Spleen (tissue), 11 donors: ENCODE results near the gene CAMTA1. TPM values are rescaled to one million over a fixed set of nuclear protein-coding genes. Genes with fewer than 3 reads are reported as not detected.

Experiments used
- DNase-seq: peaks from one replicate; pipeline ENCODE4 v3.0.0-alpha.2; 2020
- H3K27ac ChIP-seq, 8 donors: fragments of 200-600 bp; sonication (generic) in 7 of 8; 1 replicate in 4 of 8; 2 replicates in 4 of 8; pipeline versions ENCODE4 v1.5.0 to v1.8.0; 2016 to 2021; ENCODE audit warnings: inconsistent platforms in 4 of 8, mild to moderate bottlenecking in 4 of 8, moderate library complexity in 1 of 8
- H3K27me3 ChIP-seq, 7 donors: fragments of 200-600 bp; sonication (generic) in 6 of 7; replicated peaks in 1 of 7; 1 replicate in 4 of 7; 2 replicates in 3 of 7; pipeline versions ENCODE4 v1.5.0 to v1.8.0; 2016 to 2021; ENCODE audit warnings: inconsistent platforms in 3 of 7, mild to moderate bottlenecking in 1 of 7
- H3K36me3 ChIP-seq, 6 donors: fragments of 200-600 bp; sonication (generic) in 5 of 6; 1 replicate in 4 of 6; 2 replicates in 2 of 6; pipeline versions ENCODE4 v1.5.0 to v1.8.0; 2016 to 2021; ENCODE audit warnings: inconsistent platforms in 2 of 6
- H3K4me1 ChIP-seq, 6 donors: fragments of 200-600 bp; sonication (generic) in 5 of 6; 1 replicate in 3 of 6; 2 replicates in 3 of 6; pipeline versions ENCODE4 v1.5.0 to v1.8.0; 2016 to 2021; ENCODE audit warnings: inconsistent platforms in 3 of 6
- H3K4me3 ChIP-seq, 8 donors: fragments of 200-600 bp; sonication (generic) in 7 of 8; 1 replicate in 4 of 8; 2 replicates in 4 of 8; pipeline versions ENCODE4 v1.5.0 to v1.8.0; 2016 to 2021; ENCODE audit warnings: inconsistent platforms in 4 of 8, mild to moderate bottlenecking in 4 of 8, moderate library complexity in 2 of 8
- H3K9me3 ChIP-seq, 8 donors: fragments of 200-600 bp; sonication (generic) in 7 of 8; 1 replicate in 4 of 8; 2 replicates in 4 of 8; pipeline versions ENCODE4 v1.5.0 to v1.8.0; 2016 to 2021; ENCODE audit warnings: inconsistent platforms in 4 of 8
- CTCF ChIP-seq, 11 experiments: fragments of 200-600 bp in 7 of 11; fragments of 450-650 bp in 4 of 11; sonication (generic) in 4 of 11; IDR thresholded peaks in 8 of 11; conservative IDR thresholded peaks in 3 of 11; 1 replicate in 7 of 11; 2 replicates in 4 of 11; pipeline versions ENCODE4 v1.4.0 to v1.8.0; 2016 to 2021; ENCODE audit warnings: antibody characterized with exemption in 11 of 11, inconsistent platforms in 4 of 11, mild to moderate bottlenecking in 1 of 11
- POLR2A ChIP-seq, 3 donors: fragments of 450-650 bp; IDR thresholded peaks; one replicate each; pipeline ENCODE4 v1.5.1; 2017; ENCODE audit warnings: antibody characterized with exemption in 3 of 3, mild to moderate bottlenecking in 1 of 3
- POLR2AphosphoS5 ChIP-seq, 3 donors: sonication (generic); formaldehyde crosslinking; IDR thresholded peaks; one replicate each; pipeline ENCODE4 v1.5.1; 2017; ENCODE audit warnings: antibody characterized with exemption in 3 of 3
- WGBS, 5 donors: extraction: QIAGEN DNeasy Blood & Tissue Kit in 3 of 5; methylation state at CpG; one replicate each; pipeline versions ENCODE4 v1.1.5 to v1.1.7; 2013 to 2018; 5-methylcytosine and 5-hydroxymethylcytosine counted together
- intact Hi-C: fragments of 100-400 bp; cut with DNase I; formaldehyde crosslinking; loops from one replicate; pipeline ENCODE4 v1.15.0; 2023; ENCODE audit warnings: low total_unique reads
- polyA plus RNA-seq, 3 donors: library from polyadenylated mRNA; stranded (reverse); fragments of 200-250 nt; gene quantifications; one replicate each; pipeline ENCODE4 v1.2.1, GENCODE V29; 2013
- total RNA-seq, 7 donors: library from RNA; depleted of rRNA in 3 of 7; stranded (reverse); fragments of >200 nt in 3 of 7; fragmentation: NEBNext Ultra II Directional in 4 of 7; extraction: Animal tissue kit (Norgen Biotek cat#: 25700) in 4 of 7; gene quantifications; one replicate each; pipeline versions ENCODE4 v1.1.0 to v1.2.1, GENCODE V29; 2016 to 2021
- donor health status: healthy with polysubstance abuse.
- donor health status: DM: no; HTN: no; CAD: no; lungs with moderate emphysema.
- donor health status: DM: no; HTN: no; CAD: no.
- donor health status: Bipolar disorder and iron deficiency.
- donor health status: healthy.
- donor health status: DM: no; HTN: no; CAD: no.
- donor health status: DM: yes; HTN: yes; CAD: no.

CAMTA1 gene
- total and polyA plus RNA-seq, 10 donors: 53.0 to 106 (median 77.3) TPM

DNA sequence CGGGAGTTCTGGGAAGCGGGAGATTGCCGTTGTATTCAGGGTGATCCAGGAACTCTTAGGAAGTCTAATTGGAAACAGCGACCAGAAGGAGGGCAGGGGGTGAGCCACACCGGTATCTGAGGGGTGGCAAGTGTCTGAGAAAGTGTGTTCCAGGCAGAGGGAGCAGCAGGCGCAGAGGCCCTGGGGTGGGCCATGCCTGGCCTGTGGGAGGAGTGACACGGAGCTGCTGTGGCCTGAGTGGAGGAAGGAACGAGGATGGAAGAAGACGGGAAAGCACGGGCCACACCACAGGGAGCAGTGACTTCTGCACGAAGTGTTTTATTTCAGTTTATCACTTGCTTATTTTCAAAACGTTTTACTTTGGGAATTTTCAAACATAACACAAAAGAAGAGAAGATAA lies 1010.2 kb downstream of the CAMTA1 start:
- Histone ChIP-seq H3K36me3 (peaks cover 0 to 51% (median 21%) of the 10 kb centered on the region in 6 donors), H3K4me3 (no peak overlapping the region), H3K27me3 (no peaks in the 10 kb centered on the region), H3K9me3 (peaks cover 0 to 22% (median 18%) of the 10 kb centered on the region in 8 donors), H3K4me1 (no peaks in the 10 kb centered on the region), H3K27ac (no peak overlapping the region)
- no peak for DNase-seq
- intact Hi-C loops: no loop called here
- 86 to 94% (median 91%) methylated on average over 12 of the region's 12 CpGs for WGBS, 5 donors
- TF ChIP-seq POLR2A (IDR thresholded peaks at IDR 0.05) (no peak), CTCF (IDR thresholded peaks at IDR 0.05 in 8 of 11, conservative IDR thresholded peaks at IDR 0.05 in 3 of 11) (no peak), POLR2AphosphoS5 (IDR thresholded peaks at IDR 0.05) (no peak)

DNA sequence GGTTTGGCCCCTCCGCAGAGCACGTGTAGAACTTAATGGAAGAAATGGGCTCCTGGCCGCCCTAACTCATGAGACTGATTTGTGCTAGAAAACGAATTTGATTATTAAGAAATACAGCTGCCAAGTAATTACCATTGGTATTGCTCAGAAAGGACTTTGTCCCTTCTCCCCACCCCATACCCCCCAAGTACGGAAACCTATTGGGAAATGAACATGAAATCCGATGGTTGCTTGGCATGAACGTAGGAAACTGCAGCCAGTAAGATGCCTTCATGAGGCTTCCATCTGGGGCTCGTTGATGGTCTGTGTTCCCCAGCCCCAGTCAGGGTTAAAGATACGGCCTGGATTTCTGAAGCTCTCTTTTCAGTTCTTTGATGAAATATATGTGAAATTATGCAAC lies 1020.2 kb downstream of the CAMTA1 start:
- intact Hi-C loops: no loop called here
- Histone ChIP-seq H3K4me1 (no peaks in the 10 kb centered on the region), H3K4me3 (no peak overlapping the region), H3K27ac (no peak overlapping the region), H3K9me3 (no peaks in the 10 kb centered on the region), H3K27me3 (no peaks in the 10 kb centered on the region), H3K36me3 (peaks cover 0 to 71% (median 49%) of the 10 kb centered on the region in 6 donors)
- WGBS, 5 donors: 84 to 97% (median 90%) methylated on average over 9 of the region's 9 CpGs
- no peak for DNase-seq
- TF ChIP-seq POLR2A (IDR thresholded peaks at IDR 0.05): no peak
- no peak for TF ChIP-seq CTCF (IDR thresholded peaks at IDR 0.05 in 8 of 11, conservative IDR thresholded peaks at IDR 0.05 in 3 of 11)
- TF ChIP-seq POLR2AphosphoS5 (IDR thresholded peaks at IDR 0.05): no peak

GRCh38 chr1:7808253-7808844 lies 1023.1 kb downstream of the CAMTA1 start:
- 6 to 35% (median 16%) methylated on average over 1 of the region's 1 CpG for WGBS, 5 donors
- TF ChIP-seq POLR2AphosphoS5 (IDR thresholded peaks at IDR 0.05) (no peak), POLR2A (IDR thresholded peaks at IDR 0.05) (no peak), CTCF (IDR thresholded peaks at IDR 0.05 in 8 of 11, conservative IDR thresholded peaks at IDR 0.05 in 3 of 11) (peak in 10 of 11 experiments; percentile 11 to 55 (median 40))
- Histone ChIP-seq H3K27ac (no peak overlapping the region), H3K9me3 (peaks cover 0 to 9% (median 5%) of the 10 kb centered on the region in 8 donors), H3K27me3 (no peaks in the 10 kb centered on the region), H3K36me3 (peaks cover 0 to 84% (median 48%) of the 10 kb centered on the region in 6 donors), H3K4me3 (no peak overlapping the region), H3K4me1 (no peaks in the 10 kb centered on the region)
- DNase-seq: no peak
- intact Hi-C loops: no loop called here

- intact Hi-C loops: no loop called here
- DNase-seq: no peak
- Histone ChIP-seq H3K27me3 (no peaks in the 10 kb centered on the region), H3K4me1 (no peaks in the 10 kb centered on the region), H3K27ac (no peak overlapping the region), H3K9me3 (peaks cover 0 to 22% (median 16%) of the 10 kb centered on the region in 8 donors), H3K4me3 (no peak overlapping the region), H3K36me3 (peaks cover 0 to 80% (median 41%) of the 10 kb centered on the region in 6 donors)
- WGBS, 5 donors: 91 to 98% (median 95%) methylated on average over 13 of the region's 13 CpGs
- TF ChIP-seq POLR2A (IDR thresholded peaks at IDR 0.05) (no peak), CTCF (IDR thresholded peaks at IDR 0.05 in 8 of 11, conservative IDR thresholded peaks at IDR 0.05 in 3 of 11) (no peak)
Measured at GRCh38 chr1:7809742-7810141, 1024.5 kb downstream of the CAMTA1 start.
